ENCODE data around the gene RPAP3.

RPAP3 gene

GRCh38 chr12:47718531-47718930 lies 12.7 kb upstream of the RPAP3 start:
- peaks cover 7% of the 10 kb centered on the region for H3K4me1 ChIP-seq (ENCODE audit: control insufficient read depth, insufficient read depth, low read length, unreplicated experiment)
- no peaks in the 10 kb centered on the region for H3K36me3 ChIP-seq (ENCODE audit: insufficient read depth, low read length)
- peak overlapping the region; percentile 57 for H2AFZ ChIP-seq (ENCODE audit: low read length, unreplicated experiment)
- H3K27ac ChIP-seq (ENCODE audit: low read depth, low read length), result no peak overlapping the region
- no peaks in the 10 kb centered on the region for H3K79me2 ChIP-seq (ENCODE audit: control insufficient read depth, insufficient read depth, low read length, unreplicated experiment)
- no peak overlapping the region for H3K4me3 ChIP-seq (ENCODE audit: low read depth, low read length)
- H3K27me3 ChIP-seq (ENCODE audit: insufficient read depth, low read length), result no peaks in the 10 kb centered on the region

GRCh38 chr12:47717443-47718193 lies 11.8 kb upstream of the RPAP3 start:
- H3K4me3 ChIP-seq (ENCODE audit: low read depth, low read length), result no peak overlapping the region
- no peaks in the 10 kb centered on the region for H3K27me3 ChIP-seq (ENCODE audit: insufficient read depth, low read length)
- no peaks in the 10 kb centered on the region for H3K79me2 ChIP-seq (ENCODE audit: control insufficient read depth, insufficient read depth, low read length, unreplicated experiment)
- no peaks in the 10 kb centered on the region for H3K36me3 ChIP-seq (ENCODE audit: insufficient read depth, low read length)
- peaks cover 7% of the 10 kb centered on the region for H3K4me1 ChIP-seq (ENCODE audit: control insufficient read depth, insufficient read depth, low read length, unreplicated experiment)
- H2AFZ ChIP-seq (ENCODE audit: low read length, unreplicated experiment), result peak overlapping the region; percentile 57
- H3K27ac ChIP-seq (ENCODE audit: low read depth, low read length), result peak overlapping the region; percentile 50

- Histone ChIP-seq H3K4me1 (ENCODE audit: control insufficient read depth, insufficient read depth, low read length, unreplicated experiment) (peaks cover 7% of the 10 kb centered on the region), H2AFZ (ENCODE audit: low read length, unreplicated experiment) (no peak overlapping the region), H3K27ac (ENCODE audit: low read depth, low read length) (no peak overlapping the region), H3K4me3 (ENCODE audit: low read depth, low read length) (no peak overlapping the region), H3K36me3 (ENCODE audit: insufficient read depth, low read length) (no peaks in the 10 kb centered on the region), H3K79me2 (ENCODE audit: control insufficient read depth, insufficient read depth, low read length, unreplicated experiment) (no peaks in the 10 kb centered on the region), H3K27me3 (ENCODE audit: insufficient read depth, low read length) (no peaks in the 10 kb centered on the region)
Measured at GRCh38 chr12:47717046-47717442, 11.2 kb upstream of the RPAP3 start.

GRCh38 chr12:47715877-47716548 lies 10.2 kb upstream of the RPAP3 start:
- H3K27me3 ChIP-seq (ENCODE audit: insufficient read depth, low read length), result no peaks in the 10 kb centered on the region
- H3K4me3 ChIP-seq (ENCODE audit: low read depth, low read length), result peak overlapping the region; percentile 47; the same call in 1 of the 2 replicates
- no peak overlapping the region for H2AFZ ChIP-seq (ENCODE audit: low read length, unreplicated experiment)
- no peaks in the 10 kb centered on the region for H3K36me3 ChIP-seq (ENCODE audit: insufficient read depth, low read length)
- no peak overlapping the region for H3K27ac ChIP-seq (ENCODE audit: low read depth, low read length)
- H3K4me1 ChIP-seq (ENCODE audit: control insufficient read depth, insufficient read depth, low read length, unreplicated experiment), result peaks cover 7% of the 10 kb centered on the region
- H3K79me2 ChIP-seq (ENCODE audit: control insufficient read depth, insufficient read depth, low read length, unreplicated experiment), result no peaks in the 10 kb centered on the region

- Histone ChIP-seq H2AFZ (ENCODE audit: low read length, unreplicated experiment) (no peak overlapping the region), H3K79me2 (ENCODE audit: control insufficient read depth, insufficient read depth, low read length, unreplicated experiment) (no peaks in the 10 kb centered on the region), H3K4me3 (ENCODE audit: low read depth, low read length) (peak overlapping the region; percentile 47), H3K27me3 (ENCODE audit: insufficient read depth, low read length) (no peaks in the 10 kb centered on the region), H3K36me3 (ENCODE audit: insufficient read depth, low read length) (no peaks in the 10 kb centered on the region), H3K4me1 (ENCODE audit: control insufficient read depth, insufficient read depth, low read length, unreplicated experiment) (peaks cover 7% of the 10 kb centered on the region), H3K27ac (ENCODE audit: low read depth, low read length) (no peak overlapping the region)
Measured at GRCh38 chr12:47715393-47715876, 9.6 kb upstream of the RPAP3 start.

GRCh38 chr12:47714826-47715386 lies 9.1 kb upstream of the RPAP3 start:
- H3K79me2 ChIP-seq (ENCODE audit: control insufficient read depth, insufficient read depth, low read length, unreplicated experiment), result no peaks in the 10 kb centered on the region

GRCh38 chr12:47712171-47712570 lies 6.3 kb upstream of the RPAP3 start:
- Histone ChIP-seq H3K27ac (ENCODE audit: low read depth, low read length) (no peak overlapping the region), H2AFZ (ENCODE audit: low read length, unreplicated experiment) (no peak overlapping the region), H3K27me3 (ENCODE audit: insufficient read depth, low read length) (no peaks in the 10 kb centered on the region), H3K4me3 (ENCODE audit: low read depth, low read length) (no peak overlapping the region), H3K4me1 (ENCODE audit: control insufficient read depth, insufficient read depth, low read length, unreplicated experiment) (peaks cover 10% of the 10 kb centered on the region), H3K79me2 (ENCODE audit: control insufficient read depth, insufficient read depth, low read length, unreplicated experiment) (no peaks in the 10 kb centered on the region), H3K36me3 (ENCODE audit: insufficient read depth, low read length) (no peaks in the 10 kb centered on the region)

More at GRCh38 chr12:47714826-47715386, 9.1 kb upstream of the RPAP3 start:
- Histone ChIP-seq H3K4me3 (ENCODE audit: low read depth, low read length) (no peak overlapping the region), H3K4me1 (ENCODE audit: control insufficient read depth, insufficient read depth, low read length, unreplicated experiment) (peaks cover 7% of the 10 kb centered on the region), H3K36me3 (ENCODE audit: insufficient read depth, low read length) (no peaks in the 10 kb centered on the region), H2AFZ (ENCODE audit: low read length, unreplicated experiment) (no peak overlapping the region), H3K27ac (ENCODE audit: low read depth, low read length) (no peak overlapping the region), H3K27me3 (ENCODE audit: insufficient read depth, low read length) (no peaks in the 10 kb centered on the region)

- Histone ChIP-seq H3K79me2 (ENCODE audit: control insufficient read depth, insufficient read depth, low read length, unreplicated experiment) (peaks cover 2% of the 10 kb centered on the region), H2AFZ (ENCODE audit: low read length, unreplicated experiment) (no peak overlapping the region), H3K27me3 (ENCODE audit: insufficient read depth, low read length) (no peaks in the 10 kb centered on the region), H3K27ac (ENCODE audit: low read depth, low read length) (no peak overlapping the region), H3K4me1 (ENCODE audit: control insufficient read depth, insufficient read depth, low read length, unreplicated experiment) (peaks cover 10% of the 10 kb centered on the region), H3K36me3 (ENCODE audit: insufficient read depth, low read length) (no peaks in the 10 kb centered on the region), H3K4me3 (ENCODE audit: low read depth, low read length) (no peak overlapping the region)
Measured at GRCh38 chr12:47711448-47711847, 5.6 kb upstream of the RPAP3 start.

GRCh38 chr12:47710278-47710677 lies 4.4 kb upstream of the RPAP3 start:
- no peak overlapping the region for H3K4me3 ChIP-seq (ENCODE audit: low read depth, low read length)
- H3K27ac ChIP-seq (ENCODE audit: low read depth, low read length), result no peak overlapping the region
- peaks cover 10% of the 10 kb centered on the region for H3K4me1 ChIP-seq (ENCODE audit: control insufficient read depth, insufficient read depth, low read length, unreplicated experiment)
- H3K36me3 ChIP-seq (ENCODE audit: insufficient read depth, low read length), result no peaks in the 10 kb centered on the region
- H3K27me3 ChIP-seq (ENCODE audit: insufficient read depth, low read length), result no peaks in the 10 kb centered on the region
- no peak overlapping the region for H2AFZ ChIP-seq (ENCODE audit: low read length, unreplicated experiment)
- H3K79me2 ChIP-seq (ENCODE audit: control insufficient read depth, insufficient read depth, low read length, unreplicated experiment), result peaks cover 12% of the 10 kb centered on the region

GRCh38 chr12:47709671-47710070 lies 3.8 kb upstream of the RPAP3 start:
- Histone ChIP-seq H3K4me1 (ENCODE audit: control insufficient read depth, insufficient read depth, low read length, unreplicated experiment) (peaks cover 10% of the 10 kb centered on the region), H3K4me3 (ENCODE audit: low read depth, low read length) (no peak overlapping the region), H3K27ac (ENCODE audit: low read depth, low read length) (no peak overlapping the region), H3K27me3 (ENCODE audit: insufficient read depth, low read length) (no peaks in the 10 kb centered on the region), H3K79me2 (ENCODE audit: control insufficient read depth, insufficient read depth, low read length, unreplicated experiment) (peaks cover 18% of the 10 kb centered on the region), H3K36me3 (ENCODE audit: insufficient read depth, low read length) (no peaks in the 10 kb centered on the region), H2AFZ (ENCODE audit: low read length, unreplicated experiment) (no peak overlapping the region)

Measured in ACC112 (cell line).